NOMO-1 (cell line): ENCODE measurements around the gene EPSTI1.
"Not testable (repeated sequence)": the region's sequence is repeated elsewhere in the genome, so short reads cannot be mapped to it uniquely, and the experiment has no call there.

Source experiments
- DNase-seq, 2 experiments: peaks; one replicate each; lab custom pipeline; 2025; ENCODE audit not compliant: unreplicated experiment in 2 of 2; lab: John Stamatoyannopoulos, UW

The EPSTI1 gene, protein sequence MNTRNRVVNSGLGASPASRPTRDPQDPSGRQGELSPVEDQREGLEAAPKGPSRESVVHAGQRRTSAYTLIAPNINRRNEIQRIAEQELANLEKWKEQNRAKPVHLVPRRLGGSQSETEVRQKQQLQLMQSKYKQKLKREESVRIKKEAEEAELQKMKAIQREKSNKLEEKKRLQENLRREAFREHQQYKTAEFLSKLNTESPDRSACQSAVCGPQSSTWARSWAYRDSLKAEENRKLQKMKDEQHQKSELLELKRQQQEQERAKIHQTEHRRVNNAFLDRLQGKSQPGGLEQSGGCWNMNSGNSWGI

DNA sequence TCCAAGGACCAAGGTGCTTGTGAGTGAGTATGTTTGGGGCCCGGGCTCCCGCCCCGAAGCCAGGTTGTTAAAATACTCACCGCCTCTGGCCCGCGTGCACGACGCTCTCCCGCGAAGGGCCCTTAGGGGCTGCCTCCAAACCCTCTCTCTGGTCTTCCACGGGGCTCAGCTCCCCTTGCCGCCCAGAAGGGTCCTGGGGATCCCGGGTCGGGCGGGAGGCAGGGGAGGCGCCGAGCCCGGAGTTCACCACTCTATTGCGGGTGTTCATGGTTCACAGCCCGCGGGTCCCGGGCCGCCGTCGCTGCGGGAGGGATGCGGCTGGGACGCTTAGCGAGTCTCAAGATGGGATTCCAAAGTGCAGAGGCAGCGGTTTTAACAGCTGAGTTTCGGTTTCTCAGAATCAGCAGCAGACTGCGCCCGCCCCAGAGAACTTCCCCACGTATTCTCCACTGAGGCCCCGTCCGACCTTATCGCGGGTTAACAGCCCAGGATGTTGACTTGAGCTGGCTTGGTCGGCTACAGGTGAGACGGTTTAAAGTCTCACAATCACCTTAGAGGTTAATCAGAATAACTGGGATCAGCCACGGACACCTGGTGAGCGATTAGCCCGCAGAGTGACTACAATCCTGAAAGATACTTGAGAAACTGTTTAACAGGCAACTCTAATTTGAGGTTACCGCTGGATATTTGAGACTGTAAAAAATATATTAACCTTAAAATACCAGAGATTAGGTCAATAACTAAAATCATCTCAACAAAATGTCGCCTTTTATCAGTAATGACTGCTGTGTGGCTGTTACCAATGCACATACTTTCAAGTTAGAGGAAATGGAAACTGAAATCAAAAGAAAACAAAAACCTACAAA is at the start of gene EPSTI1:
TSS of gene EPSTI1 (minus strand) at position 344 of the 866 bp plus-strand sequence. CDS start at position 268, 76 bp downstream.
- DNase-seq, result peak; percentile 71 to 73

DNA sequence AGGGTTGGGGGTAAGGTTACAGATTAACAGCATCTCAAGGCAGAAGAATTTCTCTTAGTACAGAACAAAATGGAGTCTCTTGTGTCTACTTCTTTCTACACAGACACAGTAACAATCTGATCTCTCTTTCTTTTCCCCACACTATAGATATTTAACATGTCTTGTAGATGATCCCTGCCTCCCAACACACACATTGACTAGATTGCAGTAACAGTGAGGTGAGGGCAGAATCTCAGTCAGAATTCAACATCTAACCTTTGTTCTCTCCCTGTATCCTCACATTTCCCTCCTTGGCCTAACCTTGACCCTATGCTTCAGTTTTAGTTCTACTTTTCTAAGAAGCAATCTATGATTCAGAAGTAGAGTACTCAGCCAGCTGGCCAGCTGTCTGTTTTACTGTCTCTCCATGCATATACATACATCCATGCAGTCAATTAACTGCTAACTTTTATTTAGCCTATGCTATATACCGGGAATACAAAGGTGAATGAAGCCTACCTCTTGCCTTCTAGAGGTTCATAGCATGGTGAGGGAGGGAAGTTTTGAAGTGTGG is 49.4 kb upstream of the EPSTI1 start:
- no peak for DNase-seq

DNA sequence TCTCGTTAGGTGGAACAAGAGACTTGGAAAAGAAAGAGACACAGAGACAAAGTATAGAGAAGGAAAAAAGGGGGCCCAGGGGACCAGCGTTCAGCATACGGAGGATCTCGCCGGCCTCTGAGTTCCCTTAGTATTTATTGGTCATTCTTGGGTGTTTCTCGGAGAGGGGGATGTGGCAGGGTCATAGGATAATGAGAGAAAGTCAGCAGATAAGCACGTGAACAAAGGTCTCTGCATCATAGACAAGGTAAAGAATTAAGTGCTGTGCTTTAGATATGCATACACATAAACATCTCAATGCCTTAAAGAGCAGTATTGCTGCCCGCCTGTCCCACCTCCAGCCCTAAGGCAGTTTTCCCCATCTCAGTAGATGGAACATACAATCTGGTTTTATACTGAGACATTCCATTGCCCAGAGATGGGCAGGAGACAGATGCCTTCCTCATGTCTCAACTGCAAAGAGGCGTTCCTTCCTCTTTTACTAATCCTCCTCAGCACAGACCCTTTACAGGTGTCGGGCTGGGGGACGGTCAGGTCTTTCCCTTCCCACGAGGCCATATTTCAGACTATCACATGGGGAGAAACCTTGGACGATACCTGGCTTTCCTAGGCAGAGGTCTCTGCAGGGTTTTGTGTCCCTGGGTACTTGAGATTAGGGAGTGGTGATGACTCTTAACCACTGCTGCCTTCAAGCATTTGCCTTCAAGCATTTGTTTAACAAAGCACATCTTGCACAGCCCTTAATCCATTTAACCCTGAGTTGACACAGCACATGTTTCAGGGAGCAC is 48.7 kb upstream of the EPSTI1 start:
- not testable (repeated sequence) for DNase-seq

DNA sequence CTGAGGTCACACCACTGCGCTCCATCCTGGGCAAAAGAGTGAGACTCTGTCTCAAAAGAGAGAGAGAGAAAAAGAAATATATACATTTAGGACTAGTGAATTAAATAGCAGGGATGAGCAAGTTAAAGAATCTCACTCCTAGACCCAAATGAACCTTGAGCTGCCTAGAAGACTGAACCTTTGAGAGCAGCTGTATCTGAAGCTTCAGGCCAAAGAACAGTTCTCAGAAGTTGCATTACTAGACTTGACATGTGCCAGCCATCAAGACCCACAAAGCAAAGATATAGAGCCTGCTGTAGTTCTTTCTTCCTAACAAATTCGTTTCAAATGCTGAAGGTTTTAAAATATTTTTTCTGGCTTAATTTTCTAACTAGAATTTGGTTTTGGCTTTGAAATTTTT is 47.9 kb upstream of the EPSTI1 start:
- DNase-seq, result no peak

DNA sequence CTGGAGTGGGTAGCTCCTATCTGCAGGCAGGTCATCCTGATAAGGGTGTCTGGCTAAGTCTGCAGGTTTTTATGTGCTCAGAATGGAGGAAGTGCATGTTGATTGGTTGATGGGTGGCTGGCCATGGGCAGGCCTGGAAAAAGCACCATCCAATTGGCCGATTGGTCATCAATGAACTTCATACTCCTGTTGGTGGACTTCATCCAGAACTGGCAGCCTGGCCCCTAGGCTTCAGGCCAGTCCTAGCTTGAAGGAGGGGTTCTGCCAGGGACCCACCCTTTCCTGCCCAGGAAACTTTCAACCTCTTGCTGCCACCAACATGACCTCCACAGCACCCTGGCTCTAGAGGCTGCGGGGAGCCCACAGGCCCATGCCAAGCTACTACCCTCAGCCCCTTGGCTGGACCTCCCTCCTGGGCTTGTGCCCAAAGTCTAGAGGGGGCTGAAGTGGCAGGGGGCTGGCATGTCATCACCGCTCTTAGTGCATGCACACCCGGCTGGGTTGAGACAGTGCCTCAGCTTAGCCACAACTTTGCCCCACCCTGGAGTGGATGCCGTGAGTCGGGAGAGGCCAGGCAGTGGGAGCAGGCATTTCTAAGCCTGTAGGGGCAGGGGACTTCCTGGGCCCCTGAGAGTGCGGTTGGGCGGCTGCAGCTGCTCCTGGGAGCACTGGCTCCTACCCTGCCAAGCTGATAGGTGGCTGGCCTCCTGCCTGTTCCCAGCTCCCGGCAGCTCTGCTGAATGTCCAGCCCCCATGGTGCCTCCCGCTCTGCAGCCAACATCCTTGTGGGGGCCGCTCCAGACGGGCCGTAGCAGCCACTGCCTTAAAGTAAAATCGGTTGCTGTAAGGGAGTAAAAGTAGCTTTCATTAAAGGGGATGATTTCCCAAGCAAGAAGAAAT is 44.6 kb upstream of the EPSTI1 start:
- no peak for DNase-seq

DNA sequence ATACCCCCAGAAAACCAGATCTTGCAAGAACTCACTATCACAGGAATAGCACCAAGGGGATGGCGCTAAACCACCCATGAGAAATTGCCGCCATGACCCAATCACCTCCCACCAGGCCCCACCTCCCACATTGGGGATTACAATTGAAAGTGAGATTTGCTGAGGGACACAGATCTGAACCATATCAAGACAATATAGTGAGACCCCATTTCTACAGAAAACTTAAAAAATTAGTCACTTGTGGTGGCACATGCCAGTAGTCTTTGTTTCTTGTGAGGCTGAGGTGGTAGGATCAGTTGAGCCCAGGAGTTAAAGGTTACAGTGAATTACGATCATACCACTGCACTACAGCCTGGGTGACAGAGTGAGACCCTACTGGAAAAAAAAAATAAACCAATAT is 41.0 kb upstream of the EPSTI1 start:
- no peak for DNase-seq

DNA sequence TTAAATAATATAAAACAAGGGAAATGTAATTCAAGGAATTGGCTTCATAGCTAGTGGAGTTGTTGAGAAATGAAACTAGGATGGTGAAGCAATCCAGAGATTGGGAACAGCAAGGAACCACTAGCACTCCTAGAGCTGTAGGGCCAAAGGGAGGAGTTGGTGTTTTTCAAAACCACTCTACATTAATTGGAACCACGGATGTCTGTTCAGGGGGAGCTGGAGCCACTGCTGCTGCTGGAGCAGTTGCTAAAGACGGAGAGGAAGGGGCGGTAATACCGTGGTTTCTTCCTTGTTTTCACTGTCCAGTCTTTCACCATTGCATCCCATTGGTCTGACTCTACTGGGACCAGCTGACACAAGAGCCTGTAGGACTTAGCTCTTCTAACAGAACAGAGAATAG is 39.8 kb upstream of the EPSTI1 start:
- no peak for DNase-seq

DNA sequence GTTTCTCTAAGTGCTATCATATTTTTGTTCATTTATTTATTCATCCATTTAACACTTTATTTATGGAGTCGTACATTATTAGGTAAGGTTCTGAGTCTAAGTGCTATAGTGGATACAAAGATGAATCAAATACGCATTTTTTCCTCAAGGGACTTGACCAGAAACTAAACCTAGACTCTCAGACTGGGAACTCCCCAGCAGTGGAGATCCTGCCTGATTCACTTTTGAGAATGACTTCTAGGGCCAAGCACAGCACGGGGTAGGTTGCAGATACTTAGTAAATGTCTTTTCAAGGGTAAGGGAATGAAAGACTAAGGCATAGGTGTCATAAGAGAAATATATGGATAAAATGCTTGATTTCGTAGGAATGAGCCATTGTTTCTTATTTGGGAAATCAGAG is 38.5 kb upstream of the EPSTI1 start:
- no peak for DNase-seq

DNA sequence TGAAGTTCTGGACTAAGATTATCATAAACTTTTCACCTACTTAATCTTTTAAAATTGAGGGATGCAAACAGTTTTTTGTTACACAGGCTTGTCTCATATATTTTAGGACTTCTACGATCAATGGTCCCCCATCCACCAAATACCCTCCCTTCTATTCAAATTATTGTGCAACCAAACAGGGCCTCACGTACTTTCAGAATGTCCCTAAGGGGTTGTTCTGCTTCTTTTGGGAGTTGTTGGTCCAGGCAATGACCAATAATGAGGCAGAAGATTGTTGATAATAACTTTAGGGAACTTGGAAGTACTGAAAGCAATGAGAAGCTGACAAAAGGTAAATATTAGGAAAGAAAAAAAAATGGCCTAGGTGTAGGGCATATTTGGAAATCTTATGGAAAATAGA is 34.2 kb upstream of the EPSTI1 start:
- peak; percentile 15 for DNase-seq

DNA sequence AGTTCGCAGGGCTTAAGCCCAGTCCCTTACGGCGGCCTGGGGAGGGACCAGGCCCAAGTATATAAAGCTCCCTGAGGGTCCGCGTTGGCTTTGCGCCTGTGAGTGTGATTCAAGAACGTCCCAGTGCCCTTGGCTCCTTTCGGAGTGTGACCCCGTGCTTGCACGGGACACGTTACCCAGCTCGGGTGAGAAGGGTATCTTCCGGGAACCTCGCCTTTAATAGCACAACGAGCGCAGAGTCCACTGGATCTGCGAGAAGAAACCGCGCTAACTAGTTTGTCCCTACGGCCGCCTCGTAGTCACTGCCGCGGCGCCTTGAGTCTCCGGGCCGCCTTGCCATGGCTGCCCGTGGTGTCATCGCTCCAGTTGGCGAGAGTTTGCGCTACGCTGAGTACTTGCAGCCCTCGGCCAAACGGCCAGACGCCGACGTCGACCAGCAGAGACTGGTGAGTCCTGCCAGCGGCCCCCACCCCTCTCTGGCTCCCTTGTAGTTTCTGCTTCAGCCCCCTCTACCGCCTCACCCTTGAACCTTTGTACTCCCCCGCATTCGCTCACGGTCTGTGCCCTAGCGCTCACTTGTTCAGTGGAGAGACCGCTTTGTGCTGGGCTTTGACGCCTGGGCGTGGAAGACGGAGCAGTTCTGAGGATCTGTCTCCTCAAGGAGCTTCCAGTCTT is 31.4 kb upstream of the EPSTI1 start, which contains the start of gene DNAJC15:
TSS of gene DNAJC15 (plus strand) at position 298 of the 675 bp plus-strand sequence. CDS start at position 339, 41 bp downstream.
- peak; percentile 81 to 88 for DNase-seq

DNA sequence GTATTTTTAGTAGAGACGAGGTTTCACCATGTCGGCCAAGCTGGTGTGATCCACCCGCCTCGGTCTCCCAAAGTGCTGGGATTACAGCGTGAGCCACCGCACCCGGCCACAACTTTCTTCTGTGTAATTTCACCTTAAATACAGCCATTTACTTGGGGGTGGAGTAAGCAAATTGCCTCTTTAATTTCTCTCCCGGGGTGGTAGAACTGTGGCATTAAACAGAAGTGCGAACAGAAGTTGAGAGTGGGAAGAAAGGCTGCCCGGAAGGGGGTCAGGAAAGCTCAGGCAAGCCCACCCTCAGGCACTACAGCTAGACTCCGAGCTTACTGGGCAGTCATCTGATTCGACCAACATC is 30.9 kb upstream of the EPSTI1 start:
- no peak for DNase-seq

DNA sequence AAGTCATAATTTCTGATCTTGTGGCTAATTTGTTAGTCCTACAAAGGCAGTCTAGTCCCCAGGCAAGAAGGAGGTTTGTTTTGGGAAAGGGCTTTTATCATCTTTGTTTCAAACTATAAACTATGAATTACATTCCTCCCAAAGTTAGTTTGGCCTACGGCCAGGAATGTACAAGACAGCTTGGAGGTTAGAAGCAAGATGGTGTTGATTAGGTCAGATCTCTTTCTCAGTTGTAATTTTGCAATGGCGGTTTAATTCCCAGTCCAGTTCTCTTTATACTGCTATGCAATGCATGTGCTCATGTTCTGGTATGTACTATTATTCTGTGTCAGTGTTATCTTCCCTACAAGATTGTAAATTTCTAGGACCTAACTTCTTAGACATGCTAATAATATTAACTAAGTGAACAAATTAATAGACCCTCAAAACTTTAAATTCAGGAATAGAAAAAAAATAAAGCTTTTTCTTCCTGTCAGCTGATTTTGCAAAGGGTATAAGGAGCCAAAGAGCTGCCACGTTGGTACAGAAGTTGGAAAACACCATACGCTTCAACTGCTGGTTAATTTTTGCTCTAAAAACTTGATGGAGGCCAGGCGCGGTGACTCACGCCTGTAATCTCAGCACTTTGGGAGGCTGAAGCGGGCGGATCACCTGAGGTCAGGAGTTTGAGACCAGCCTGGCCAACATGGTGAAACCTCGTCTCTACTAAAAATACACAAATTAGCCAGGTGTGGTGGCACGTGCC is 30.1 kb upstream of the EPSTI1 start:
- no peak for DNase-seq

DNA sequence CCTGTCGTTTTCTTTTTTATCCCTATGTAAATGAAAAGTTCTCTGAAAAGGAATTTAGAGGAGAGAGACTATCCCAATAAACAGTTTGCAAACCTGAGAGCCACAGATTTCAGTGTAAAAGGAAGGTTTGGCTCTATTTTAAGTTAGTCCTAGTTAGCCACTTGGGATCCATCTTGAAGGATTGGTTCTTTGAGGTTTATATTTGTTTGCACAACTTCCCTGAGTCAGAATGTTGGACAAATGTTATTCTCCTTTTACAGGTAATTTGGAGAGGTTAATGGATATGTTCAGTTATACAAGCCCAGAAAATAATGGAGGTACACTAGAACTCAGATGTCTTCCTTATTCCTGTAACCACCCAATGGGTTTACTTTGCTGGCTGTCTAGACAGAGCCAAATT is 28.8 kb upstream of the EPSTI1 start:
- no peak for DNase-seq

DNA sequence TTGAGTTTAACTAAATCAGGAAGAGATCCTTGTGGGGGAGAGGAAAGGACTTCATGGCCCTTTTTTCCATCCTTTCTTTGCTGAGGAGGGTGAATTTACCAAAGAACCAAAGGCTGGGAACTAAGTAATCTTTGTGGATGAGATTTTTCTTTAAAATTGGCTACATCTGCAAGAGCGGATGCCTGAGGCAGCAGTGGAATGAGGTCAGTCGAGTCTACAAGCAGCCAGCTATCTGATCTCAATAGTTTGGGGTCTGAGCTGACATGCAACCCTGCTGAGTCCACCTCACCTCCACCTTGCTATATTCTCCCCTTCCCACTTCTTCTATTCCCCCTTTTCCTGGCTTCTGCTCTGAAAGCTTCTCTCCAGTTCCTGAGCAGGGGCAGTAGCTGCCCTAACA is 27.8 kb upstream of the EPSTI1 start:
- DNase-seq, result no peak

DNA sequence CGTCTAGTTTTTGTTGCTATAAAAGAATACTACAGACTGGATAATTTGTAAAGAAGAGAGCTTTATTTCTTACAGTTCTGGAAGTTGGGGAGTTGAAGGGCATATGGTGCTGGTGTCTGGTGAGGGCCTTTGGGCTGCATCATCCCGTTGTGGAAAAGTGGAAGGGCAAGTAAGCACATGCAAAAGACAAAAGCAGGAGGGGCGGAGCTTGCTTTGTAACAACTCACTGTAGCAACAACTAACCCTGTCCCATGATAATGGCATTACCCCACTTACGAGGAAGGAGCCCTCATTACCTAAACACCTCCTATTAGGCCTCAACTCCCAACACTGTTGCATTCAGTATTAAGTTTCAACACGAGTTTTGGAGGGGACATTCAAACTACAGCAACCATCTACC is 24.2 kb upstream of the EPSTI1 start:
- no peak for DNase-seq

DNA sequence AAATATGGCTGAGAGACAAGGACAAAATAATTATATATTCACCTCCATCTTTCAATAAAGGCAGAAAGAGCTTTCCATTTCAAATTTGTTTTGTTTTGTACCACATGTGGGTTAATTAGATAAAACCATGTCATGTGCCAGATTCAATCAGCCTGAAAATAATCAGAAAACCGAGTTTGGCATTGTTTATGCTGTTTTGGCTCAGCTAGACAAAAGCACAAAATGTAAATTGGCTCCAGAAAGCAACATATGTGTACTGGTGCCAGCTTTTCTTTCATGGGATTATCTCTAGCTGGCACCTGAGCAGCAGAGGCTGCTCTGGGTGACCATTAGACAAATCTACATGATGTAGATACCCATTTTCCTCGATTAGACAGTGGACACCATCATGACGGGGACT is 22.1 kb upstream of the EPSTI1 start:
- DNase-seq, result no peak

DNA sequence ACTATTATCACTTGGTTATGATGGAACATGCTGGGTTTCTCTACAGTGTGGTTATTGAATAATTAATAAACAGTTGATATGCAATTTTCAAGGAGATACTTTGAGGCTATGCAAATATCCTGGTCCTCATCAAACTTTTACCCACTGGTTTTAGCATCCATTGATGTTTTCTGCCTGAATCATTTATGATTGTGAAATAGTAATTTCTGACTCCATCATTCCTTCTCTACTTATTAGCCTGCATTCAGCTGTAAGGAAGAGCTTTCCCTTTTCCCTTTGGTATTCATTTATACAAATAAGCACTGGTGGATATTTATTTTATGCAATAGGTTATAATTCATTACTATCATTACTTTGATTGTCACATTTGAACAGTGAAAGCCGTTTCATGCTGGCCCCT is 17.5 kb upstream of the EPSTI1 start:
- no peak for DNase-seq

DNA sequence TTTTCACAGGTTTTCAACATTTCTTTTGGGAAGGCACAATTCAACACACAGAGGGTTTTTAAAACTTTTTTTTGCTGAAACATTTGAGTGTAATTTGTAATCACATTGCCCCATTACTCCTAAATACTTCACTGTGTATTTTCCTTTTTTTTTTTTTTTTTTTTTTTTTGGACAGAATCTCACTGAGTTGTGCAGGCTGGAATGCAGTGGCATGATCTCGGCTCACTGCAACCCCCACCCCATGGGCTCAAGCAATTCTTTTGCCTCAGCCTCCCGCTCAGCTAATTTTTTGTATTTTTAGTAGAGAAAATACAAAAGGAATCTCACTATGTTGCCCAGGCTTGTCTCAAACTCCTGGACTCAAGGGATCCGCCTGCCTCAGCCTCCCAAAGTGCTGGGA is 16.6 kb upstream of the EPSTI1 start:
- no peak for DNase-seq
